Cardiac fibroblast (primary cell): Measurements from ENCODE around the gene EDARADD.
A peak's percentile ranks its signal among the peaks of the same experiment; 100 is the strongest.

Source experiments
- DNase-seq, 2 donors: peaks; one replicate each; pipeline versions ENCODE4 v3.0.0 to v3.0.0-alpha.2; 2010; ENCODE audit warnings: low read depth in 2 of 2
- H3K4me3 ChIP-seq, 2 donors: replicated peaks in 1 of 2; 1 replicate in 1 of 2; 2 replicates in 1 of 2; pipeline ENCODE4 v1.5.1; 2011; ENCODE audit warnings: low read depth in 2 of 2, low read length in 2 of 2, mild to moderate bottlenecking in 2 of 2, moderate library complexity in 1 of 2
- TF ChIP-seq, protein P1 (sequence below): IDR thresholded peaks from one replicate; pipeline ENCODE4 v1.5.1; 2011; ENCODE audit warnings: low read depth, mild to moderate bottlenecking, low read length, inconsistent platforms

EDARADD gene

DNA sequence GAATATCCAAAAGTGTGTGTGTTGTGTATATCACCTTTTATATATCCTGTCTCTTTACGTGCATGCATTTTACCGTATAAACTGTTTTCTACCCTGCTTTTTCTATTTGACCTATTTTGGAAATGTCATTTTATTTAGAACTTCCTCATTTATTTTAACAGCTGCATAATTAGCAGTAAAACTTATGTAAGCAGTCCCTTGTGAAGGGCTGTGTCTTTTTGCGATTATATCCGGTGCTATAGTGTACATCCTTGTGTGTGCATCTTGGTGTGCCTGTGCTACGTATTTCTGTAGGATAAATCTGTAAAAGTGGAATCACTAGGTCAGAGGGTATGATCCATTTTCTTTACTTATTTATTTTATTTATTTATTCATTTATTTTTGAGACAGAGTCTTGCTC lies 136.9 kb downstream of the EDARADD start:
- DNase-seq = no peak
- H3K4me3 ChIP-seq = no peak overlapping the region
- TF ChIP-seq, protein P1, sequence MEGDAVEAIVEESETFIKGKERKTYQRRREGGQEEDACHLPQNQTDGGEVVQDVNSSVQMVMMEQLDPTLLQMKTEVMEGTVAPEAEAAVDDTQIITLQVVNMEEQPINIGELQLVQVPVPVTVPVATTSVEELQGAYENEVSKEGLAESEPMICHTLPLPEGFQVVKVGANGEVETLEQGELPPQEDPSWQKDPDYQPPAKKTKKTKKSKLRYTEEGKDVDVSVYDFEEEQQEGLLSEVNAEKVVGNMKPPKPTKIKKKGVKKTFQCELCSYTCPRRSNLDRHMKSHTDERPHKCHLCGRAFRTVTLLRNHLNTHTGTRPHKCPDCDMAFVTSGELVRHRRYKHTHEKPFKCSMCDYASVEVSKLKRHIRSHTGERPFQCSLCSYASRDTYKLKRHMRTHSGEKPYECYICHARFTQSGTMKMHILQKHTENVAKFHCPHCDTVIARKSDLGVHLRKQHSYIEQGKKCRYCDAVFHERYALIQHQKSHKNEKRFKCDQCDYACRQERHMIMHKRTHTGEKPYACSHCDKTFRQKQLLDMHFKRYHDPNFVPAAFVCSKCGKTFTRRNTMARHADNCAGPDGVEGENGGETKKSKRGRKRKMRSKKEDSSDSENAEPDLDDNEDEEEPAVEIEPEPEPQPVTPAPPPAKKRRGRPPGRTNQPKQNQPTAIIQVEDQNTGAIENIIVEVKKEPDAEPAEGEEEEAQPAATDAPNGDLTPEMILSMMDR = no peak

DNA sequence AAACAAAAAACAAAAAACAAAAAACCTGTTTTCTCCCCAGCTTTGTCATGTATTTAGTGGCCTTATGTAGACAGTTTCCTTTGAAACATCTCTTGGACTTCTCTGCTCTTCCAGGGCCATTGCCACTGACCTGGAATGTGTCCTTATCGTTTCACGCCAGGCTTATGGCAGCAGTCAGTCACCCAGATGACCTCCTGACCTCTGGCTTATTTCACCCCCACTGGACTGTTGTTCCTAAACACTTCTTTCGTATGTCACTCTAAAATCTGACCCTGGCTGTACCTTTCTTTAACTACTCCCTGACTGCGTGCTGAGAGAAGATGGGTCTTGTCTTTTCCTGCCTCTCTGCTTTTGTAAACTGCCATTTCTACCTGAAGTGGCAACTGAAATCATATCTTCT lies 138.8 kb downstream of the EDARADD start:
- DNase-seq = no peak
- TF ChIP-seq, protein P1 = no peak

DNA sequence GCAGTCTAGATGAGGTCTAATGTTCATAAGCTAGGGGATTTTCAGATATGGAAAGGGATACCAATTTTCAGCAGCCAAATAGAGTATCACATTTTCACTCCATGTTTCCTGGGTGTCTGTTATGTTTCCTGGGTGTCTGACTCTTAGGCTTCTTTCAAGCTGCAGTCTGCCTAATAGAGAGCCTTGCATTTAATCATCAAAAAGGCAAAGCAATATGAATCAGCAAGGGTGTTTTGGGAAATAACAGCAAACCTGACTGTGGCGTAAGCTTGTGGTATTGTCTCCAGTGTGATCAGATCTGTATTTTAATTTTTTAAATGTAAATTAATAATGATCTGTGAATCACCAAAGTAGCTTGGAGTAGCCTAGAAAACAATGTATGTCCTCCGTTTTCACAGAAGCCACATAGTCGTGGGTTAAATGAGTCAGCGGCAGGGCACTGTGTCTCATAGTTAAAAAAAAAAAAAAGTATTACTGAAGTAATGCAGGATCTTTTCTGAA lies 140.1 kb downstream of the EDARADD start:
- H3K4me3 ChIP-seq = no peak overlapping the region
- peak; percentile 39 to 80 for DNase-seq
- TF ChIP-seq, protein P1 = no peak

More for the DNA sequence above, 138.8 kb downstream of the EDARADD start:
- no peak overlapping the region for H3K4me3 ChIP-seq
